Measurements from ENCODE around the gene PDS5B.
"Not testable (repeated sequence)": the region's sequence is repeated elsewhere in the genome, so short reads cannot be mapped to it uniquely, and the experiment has no call there.

Gene PDS5B, protein sequence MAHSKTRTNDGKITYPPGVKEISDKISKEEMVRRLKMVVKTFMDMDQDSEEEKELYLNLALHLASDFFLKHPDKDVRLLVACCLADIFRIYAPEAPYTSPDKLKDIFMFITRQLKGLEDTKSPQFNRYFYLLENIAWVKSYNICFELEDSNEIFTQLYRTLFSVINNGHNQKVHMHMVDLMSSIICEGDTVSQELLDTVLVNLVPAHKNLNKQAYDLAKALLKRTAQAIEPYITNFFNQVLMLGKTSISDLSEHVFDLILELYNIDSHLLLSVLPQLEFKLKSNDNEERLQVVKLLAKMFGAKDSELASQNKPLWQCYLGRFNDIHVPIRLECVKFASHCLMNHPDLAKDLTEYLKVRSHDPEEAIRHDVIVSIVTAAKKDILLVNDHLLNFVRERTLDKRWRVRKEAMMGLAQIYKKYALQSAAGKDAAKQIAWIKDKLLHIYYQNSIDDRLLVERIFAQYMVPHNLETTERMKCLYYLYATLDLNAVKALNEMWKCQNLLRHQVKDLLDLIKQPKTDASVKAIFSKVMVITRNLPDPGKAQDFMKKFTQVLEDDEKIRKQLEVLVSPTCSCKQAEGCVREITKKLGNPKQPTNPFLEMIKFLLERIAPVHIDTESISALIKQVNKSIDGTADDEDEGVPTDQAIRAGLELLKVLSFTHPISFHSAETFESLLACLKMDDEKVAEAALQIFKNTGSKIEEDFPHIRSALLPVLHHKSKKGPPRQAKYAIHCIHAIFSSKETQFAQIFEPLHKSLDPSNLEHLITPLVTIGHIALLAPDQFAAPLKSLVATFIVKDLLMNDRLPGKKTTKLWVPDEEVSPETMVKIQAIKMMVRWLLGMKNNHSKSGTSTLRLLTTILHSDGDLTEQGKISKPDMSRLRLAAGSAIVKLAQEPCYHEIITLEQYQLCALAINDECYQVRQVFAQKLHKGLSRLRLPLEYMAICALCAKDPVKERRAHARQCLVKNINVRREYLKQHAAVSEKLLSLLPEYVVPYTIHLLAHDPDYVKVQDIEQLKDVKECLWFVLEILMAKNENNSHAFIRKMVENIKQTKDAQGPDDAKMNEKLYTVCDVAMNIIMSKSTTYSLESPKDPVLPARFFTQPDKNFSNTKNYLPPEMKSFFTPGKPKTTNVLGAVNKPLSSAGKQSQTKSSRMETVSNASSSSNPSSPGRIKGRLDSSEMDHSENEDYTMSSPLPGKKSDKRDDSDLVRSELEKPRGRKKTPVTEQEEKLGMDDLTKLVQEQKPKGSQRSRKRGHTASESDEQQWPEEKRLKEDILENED (N-terminal part only)

DNA sequence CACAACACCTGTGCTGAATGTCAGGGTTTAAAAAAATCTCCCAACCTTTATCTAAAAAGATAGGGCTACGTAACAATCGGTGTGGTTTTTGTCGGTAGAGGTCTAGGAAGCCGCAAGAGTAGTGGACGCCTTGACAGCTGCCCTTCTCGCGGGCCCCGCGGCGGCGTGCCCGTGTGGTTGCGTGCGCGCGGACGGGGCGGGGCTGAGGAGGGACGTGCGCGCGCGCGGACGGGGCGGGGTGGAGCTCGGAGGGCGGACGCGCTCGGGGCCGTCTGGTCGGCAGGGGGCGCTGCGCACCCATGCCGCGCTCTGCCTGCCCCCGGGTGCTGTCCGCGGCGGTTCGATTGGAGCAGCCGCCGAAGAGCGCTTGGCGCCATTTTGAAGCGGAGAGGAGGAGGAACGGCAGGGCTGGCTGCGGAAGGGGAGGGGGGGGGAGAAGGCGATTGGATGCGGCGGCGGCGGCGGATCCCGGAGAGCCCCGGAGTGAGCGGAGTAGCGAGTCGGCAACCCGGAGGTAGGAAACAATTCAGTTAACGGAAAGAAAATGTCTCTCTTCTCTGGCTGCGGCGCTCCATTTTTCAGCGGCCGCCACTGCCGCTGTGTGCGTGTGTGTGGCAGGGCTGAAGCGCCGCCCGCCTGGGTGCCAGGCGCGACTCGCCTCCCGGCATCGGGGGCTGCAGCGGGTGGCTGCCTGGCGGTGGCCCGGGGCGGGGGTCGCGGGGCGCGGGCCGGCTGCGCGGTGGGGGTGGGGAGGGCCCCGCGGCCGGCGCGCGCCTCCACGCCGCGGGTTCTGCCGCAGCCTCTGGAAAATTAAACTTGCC is at the start of gene PDS5B:
TSS of gene PDS5B (plus strand) at position 373 of the 821 bp plus-strand sequence. CDS start 62,321 bp downstream, outside the sequence.
- in situ Hi-C loops (cut with HindIII; ENCODE audit: low pct_ligation_motif_present, low pct_unique_long_range_greater_than_20kb, low sequenced_read_pairs), result no loop called here

DNA sequence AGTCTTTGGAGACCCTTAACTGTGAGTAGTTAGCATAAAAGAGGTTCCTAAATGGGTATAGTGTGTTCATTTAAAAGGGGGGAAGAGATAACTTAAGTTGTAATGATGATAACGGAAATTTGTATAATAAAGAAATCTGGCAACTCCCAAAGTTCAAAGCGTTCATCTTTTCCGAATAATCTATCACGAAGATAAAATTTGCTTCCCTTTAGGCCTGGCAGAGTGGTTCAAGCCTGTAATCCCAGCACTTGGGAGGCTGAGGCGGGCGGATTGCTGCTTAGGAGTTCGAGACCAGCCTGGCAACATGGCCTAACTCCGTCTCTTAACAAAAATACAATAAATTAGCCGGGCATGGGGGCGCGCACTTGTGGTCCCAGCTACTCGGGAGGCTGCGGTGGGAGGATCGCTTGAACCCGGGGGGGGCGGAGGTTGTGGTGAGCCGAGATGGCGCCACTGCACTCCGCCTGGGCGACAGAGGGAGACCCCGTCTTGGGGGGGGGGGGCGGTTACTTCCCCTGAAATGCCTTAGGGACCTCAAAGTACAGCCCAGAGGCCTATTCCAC is 48.6 kb upstream of the PDS5B start:
- peak; percentile 8 for DNase-seq
- in situ Hi-C loops (cut with HindIII; ENCODE audit: low pct_ligation_motif_present, low pct_unique_long_range_greater_than_20kb, low sequenced_read_pairs), result no loop called here

More for the DNA sequence above, at the start of gene PDS5B:
- peak; percentile 91 for DNase-seq

GRCh38 chr13:32538143-32538620 is 48.1 kb upstream of the PDS5B start:
- peak; percentile 43 for DNase-seq
- in situ Hi-C loops (cut with HindIII; ENCODE audit: low pct_ligation_motif_present, low pct_unique_long_range_greater_than_20kb, low sequenced_read_pairs), result no loop called here

DNA sequence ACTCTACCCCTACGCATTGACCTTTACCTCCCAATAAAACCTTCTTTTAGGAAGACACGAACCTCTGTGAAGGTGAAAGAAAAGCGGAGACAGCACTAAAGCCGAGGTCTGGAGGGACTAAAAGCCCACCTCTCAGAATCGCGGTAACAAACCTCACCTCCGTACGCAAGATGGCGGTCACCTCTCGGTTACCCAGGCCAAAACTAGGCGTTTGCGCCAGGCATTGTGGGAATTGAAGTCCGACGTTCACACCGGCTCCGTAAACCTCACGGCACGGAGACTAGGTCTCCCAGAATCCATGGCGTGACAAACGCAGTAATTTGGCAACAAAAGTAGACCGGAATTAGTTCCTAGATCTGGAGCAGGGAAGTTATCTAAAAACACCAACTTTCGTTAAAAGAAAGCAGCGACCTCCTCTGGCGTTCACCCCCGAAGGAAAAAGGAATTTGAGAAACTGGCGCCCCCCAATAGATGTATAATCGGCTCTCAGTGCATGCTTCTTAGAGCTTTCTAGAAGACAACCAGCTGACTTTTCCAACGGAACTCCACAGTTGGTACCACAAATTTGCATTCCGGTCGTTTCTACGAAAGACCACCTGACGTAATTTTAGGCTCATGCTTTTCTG is 47.5 kb upstream of the PDS5B start, which contains the start of gene N4BP2L2:
TSS of gene N4BP2L2 (minus strand) at position 175 of the 626 bp plus-strand sequence. CDS start 1,768 bp downstream, outside the sequence.
- DNase-seq, result peak; percentile 95
- in situ Hi-C loops (cut with HindIII; ENCODE audit: low pct_ligation_motif_present, low pct_unique_long_range_greater_than_20kb, low sequenced_read_pairs), result no loop called here

GRCh38 chr13:32542221-32542620 is 44.0 kb upstream of the PDS5B start:
- in situ Hi-C loops (cut with HindIII; ENCODE audit: low pct_ligation_motif_present, low pct_unique_long_range_greater_than_20kb, low sequenced_read_pairs), result no loop called here

DNA sequence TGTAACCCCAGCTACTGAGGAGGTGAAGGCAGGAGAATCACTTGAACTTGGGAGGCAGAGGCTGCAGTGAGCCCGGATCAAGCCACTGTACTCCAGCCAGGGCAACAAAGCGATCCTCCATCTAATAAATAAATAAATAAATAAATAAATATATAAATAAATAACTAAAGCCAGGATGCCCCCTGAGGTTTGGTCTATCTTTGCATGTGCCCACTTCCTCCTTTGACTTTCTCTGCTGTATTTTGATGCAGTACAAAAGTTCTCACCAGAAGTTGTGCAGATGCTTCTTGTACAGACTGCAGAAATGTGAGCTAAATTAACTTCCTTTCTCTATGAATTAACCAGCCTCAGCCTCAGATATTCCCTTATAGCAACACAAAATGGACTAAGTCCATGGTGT is 41.2 kb upstream of the PDS5B start:
- no peak for DNase-seq
- in situ Hi-C loops (cut with HindIII; ENCODE audit: low pct_ligation_motif_present, low pct_unique_long_range_greater_than_20kb, low sequenced_read_pairs), result no loop called here

More at GRCh38 chr13:32542221-32542620, 44.0 kb upstream of the PDS5B start:
- no peak for DNase-seq

GRCh38 chr13:32548837-32549236 is 37.4 kb upstream of the PDS5B start:
- no peak for DNase-seq
- in situ Hi-C loops (cut with HindIII; ENCODE audit: low pct_ligation_motif_present, low pct_unique_long_range_greater_than_20kb, low sequenced_read_pairs), result no loop called here

DNA sequence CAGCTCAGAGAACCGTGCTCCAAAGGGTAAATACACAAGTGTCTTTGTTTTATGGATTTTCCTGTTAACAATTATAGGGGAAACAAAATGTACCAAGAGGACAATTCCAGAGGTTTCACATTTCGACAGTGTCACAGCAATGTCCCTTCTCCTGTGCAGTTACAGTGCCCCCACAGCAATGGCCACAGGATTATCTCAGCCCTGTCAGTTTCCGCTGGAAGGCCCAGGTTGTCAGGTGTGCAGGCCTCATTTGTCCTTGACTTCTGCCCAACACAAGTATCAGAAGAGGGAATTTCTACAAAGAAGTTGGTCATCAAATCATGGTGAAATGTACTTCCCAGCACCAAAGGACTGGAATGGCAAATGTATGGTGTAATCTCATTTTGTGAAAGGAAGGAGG is 36.5 kb upstream of the PDS5B start:
- DNase-seq, result no peak
- in situ Hi-C loops (cut with HindIII; ENCODE audit: low pct_ligation_motif_present, low pct_unique_long_range_greater_than_20kb, low sequenced_read_pairs), result no loop called here

DNA sequence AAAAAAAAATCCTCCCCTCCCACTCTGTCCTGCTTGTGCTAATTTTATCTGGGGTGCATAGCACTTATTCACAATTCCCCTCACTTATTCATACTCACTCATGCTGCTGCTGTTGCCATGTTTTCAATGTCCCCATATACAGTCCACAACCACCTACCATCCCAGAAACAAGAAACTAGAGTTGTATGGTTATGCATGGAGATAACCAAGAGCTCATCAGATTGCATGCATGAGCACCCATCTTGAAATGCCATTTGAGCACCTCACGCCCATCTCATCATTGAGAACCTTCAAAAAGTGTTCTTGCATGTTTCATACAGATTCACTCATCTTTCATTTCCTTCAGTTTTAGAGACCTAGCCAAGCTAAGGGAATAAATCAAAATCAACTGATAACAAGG is 32.5 kb upstream of the PDS5B start:
- in situ Hi-C loops (cut with HindIII; ENCODE audit: low pct_ligation_motif_present, low pct_unique_long_range_greater_than_20kb, low sequenced_read_pairs), result no loop called here

GRCh38 chr13:32555613-32556012 is 30.6 kb upstream of the PDS5B start:
- no peak for DNase-seq
- in situ Hi-C loops (cut with HindIII; ENCODE audit: low pct_ligation_motif_present, low pct_unique_long_range_greater_than_20kb, low sequenced_read_pairs), result no loop called here

More for the DNA sequence above, 32.5 kb upstream of the PDS5B start:
- no peak for DNase-seq

GRCh38 chr13:32560842-32561241 is 25.4 kb upstream of the PDS5B start:
- DNase-seq; in situ Hi-C loops (cut with HindIII; ENCODE audit: low pct_ligation_motif_present, low pct_unique_long_range_greater_than_20kb, low sequenced_read_pairs): not testable (repeated sequence)

DNA sequence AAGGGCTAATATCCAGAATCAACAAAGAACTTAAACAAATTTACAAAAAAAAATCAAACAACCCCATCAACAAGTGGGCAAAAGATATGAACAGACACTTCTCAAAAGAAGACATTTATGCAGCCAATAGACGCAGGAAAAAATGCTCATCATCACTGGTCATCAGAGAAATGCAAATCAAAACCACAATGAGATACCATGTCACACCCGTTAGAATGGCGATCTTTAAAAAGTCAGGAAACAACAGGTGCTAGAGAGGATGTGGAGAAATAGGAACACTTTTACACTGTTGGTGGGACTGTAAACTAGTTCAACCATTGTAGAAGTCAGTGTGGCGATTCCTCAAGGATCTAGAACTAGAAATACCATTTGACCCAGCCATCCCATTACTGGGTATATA is 10.6 kb upstream of the PDS5B start:
- DNase-seq; in situ Hi-C loops (cut with HindIII; ENCODE audit: low pct_ligation_motif_present, low pct_unique_long_range_greater_than_20kb, low sequenced_read_pairs): not testable (repeated sequence)

GRCh38 chr13:32577032-32577431 is 9.2 kb upstream of the PDS5B start:
- DNase-seq, result no peak
- in situ Hi-C loops (cut with HindIII; ENCODE audit: low pct_ligation_motif_present, low pct_unique_long_range_greater_than_20kb, low sequenced_read_pairs), result no loop called here

DNA sequence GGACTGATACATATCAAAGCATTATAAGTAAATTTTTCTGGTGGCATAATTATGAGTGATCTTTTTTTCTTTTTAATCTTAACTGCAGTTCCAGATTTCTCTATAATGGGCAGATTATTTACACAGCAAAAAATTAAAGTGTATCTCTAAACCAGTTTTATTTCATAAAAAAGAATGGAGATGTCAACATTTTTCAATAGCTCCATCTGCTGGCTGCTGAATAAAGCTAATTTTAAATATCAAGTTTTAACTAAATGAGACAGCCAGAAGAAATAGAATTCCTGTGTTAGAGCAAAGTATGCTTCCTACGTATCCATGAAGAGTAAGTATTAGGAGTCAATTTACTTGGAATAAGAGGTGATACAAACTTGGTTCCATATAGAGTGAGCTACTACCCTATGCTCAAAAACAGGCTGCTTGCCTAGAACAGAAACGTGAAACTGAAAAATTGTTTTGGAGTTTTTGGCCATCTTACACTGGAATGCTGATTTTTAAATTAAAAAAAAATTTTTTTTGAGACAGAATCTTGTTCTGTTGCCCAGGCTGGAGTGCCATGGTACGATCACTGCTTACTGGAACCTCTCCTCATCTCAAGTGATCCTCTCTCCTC is 5.0 kb upstream of the PDS5B start:
- DNase-seq, result peak; percentile 12
- in situ Hi-C loops (cut with HindIII; ENCODE audit: low pct_ligation_motif_present, low pct_unique_long_range_greater_than_20kb, low sequenced_read_pairs), result no loop called here

DNA sequence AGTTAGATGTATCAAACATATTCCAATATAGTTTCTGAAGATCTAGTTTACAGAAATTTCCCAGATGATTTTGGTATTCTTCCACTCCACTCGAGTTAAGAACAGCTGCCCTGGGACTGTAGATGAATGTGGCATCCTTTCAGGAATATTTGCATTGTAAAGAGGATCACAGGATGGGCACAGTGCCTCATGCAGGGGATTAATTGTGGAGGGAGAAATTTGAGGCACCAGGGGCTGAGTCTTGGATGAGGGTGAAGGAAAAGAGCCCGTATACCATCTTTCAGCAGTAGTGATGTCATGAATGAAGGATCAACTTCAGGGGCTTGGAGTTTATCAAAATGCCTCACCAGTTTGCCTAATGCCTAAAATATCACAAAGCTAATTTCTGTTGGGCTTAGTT is 4.0 kb upstream of the PDS5B start:
- in situ Hi-C loops (cut with HindIII; ENCODE audit: low pct_ligation_motif_present, low pct_unique_long_range_greater_than_20kb, low sequenced_read_pairs), result no loop called here
- no peak for DNase-seq

- in situ Hi-C loops (cut with HindIII; ENCODE audit: low pct_ligation_motif_present, low pct_unique_long_range_greater_than_20kb, low sequenced_read_pairs), result no loop called here
- DNase-seq, result no peak
Measured at GRCh38 chr13:32582991-32583390, 3.3 kb upstream of the PDS5B start.

Measured in ACHN (cell line).